PFSK-1 (cell line): ENCODE measurements around the gene KCNK16.

ENCODE experiments used
- POLR2AphosphoS5 ChIP-seq: IDR thresholded peaks from 2 replicates; pipeline ENCODE4 v1.6.1; 2012; ENCODE audit warnings: low read depth, mild to moderate bottlenecking, control low read depth, low read length, moderate library complexity
- TAF1 ChIP-seq: IDR thresholded peaks from 2 replicates; pipeline ENCODE4 v1.6.1; 2012; ENCODE audit warnings: low read length, control low read depth, borderline replicate concordance; ENCODE audit not compliant: insufficient read depth
- TF ChIP-seq, protein P1 (sequence below), 2 experiments: IDR thresholded peaks; 2 replicates each; pipeline versions ENCODE4 v1.6.1 to v1.8.0; 2011 to 2012; ENCODE audit warnings: low read depth in 2 of 2, low read length in 2 of 2, control low read depth in 1 of 2, inconsistent platforms in 1 of 2, mild to moderate bottlenecking in 1 of 2, moderate library complexity in 1 of 2; ENCODE audit not compliant: insufficient read depth in 1 of 2

DNA sequence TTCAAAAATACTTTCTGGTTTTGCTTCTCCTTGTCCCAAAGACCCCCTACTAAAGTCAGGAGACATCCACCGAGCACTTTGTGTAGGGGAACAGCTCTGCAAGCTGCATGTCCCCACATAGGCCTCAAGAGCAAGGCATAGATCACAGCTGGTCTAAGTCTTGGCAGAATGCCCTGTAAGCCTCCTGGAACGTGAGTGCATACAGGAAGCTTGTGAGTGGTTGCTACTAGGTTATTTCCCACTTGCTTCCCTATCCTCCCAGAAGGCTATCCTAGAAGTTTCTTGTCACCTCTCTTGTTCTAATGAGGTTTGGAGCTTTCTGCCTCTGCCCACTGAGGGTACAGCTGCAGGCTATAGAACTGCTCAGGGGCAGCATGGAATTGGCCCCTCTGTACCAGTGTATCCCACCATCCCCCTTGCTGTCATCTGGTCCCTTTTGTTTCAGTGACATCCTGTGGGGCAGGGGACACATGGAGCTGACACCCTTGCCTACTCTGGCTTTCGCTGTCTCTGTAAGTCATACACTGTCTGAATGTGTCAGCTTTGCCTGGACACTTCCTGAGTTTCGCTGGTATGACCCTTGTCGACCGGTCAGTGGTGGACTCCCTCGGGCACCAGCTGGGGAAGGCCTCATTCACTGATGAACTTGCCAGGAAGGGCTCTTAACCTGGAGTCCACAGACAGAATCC lies 35.6 kb upstream of the KCNK16 start:
- TF ChIP-seq, protein P1, sequence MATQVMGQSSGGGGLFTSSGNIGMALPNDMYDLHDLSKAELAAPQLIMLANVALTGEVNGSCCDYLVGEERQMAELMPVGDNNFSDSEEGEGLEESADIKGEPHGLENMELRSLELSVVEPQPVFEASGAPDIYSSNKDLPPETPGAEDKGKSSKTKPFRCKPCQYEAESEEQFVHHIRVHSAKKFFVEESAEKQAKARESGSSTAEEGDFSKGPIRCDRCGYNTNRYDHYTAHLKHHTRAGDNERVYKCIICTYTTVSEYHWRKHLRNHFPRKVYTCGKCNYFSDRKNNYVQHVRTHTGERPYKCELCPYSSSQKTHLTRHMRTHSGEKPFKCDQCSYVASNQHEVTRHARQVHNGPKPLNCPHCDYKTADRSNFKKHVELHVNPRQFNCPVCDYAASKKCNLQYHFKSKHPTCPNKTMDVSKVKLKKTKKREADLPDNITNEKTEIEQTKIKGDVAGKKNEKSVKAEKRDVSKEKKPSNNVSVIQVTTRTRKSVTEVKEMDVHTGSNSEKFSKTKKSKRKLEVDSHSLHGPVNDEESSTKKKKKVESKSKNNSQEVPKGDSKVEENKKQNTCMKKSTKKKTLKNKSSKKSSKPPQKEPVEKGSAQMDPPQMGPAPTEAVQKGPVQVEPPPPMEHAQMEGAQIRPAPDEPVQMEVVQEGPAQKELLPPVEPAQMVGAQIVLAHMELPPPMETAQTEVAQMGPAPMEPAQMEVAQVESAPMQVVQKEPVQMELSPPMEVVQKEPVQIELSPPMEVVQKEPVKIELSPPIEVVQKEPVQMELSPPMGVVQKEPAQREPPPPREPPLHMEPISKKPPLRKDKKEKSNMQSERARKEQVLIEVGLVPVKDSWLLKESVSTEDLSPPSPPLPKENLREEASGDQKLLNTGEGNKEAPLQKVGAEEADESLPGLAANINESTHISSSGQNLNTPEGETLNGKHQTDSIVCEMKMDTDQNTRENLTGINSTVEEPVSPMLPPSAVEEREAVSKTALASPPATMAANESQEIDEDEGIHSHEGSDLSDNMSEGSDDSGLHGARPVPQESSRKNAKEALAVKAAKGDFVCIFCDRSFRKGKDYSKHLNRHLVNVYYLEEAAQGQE (IDR thresholded peaks at IDR 0.05; ENCODE audit: insufficient read depth in 1 of 2, low read depth in 2 of 2, low read length in 2 of 2) = 0 out of 4 replicates have a peak, but pooled peaks of 1 of the 2 experiments have one; percentile 33
- TF ChIP-seq POLR2AphosphoS5 (no peak), TAF1 (no peak)
